GM18951 (cell line): ENCODE results near the gene MS4A4E.
"Not testable (repeated sequence)": the region's sequence is repeated elsewhere in the genome, so short reads cannot be mapped to it uniquely, and the experiment has no call there.

Source experiments
- POLR2A ChIP-seq: IDR thresholded peaks from 4 replicates; pipeline ENCODE4 v1.6.1; 2011; ENCODE audit warnings: mild to moderate bottlenecking; ENCODE audit not compliant: insufficient read length, insufficient read depth; ENCODE audit errors: extremely low read depth
- in situ Hi-C: fragments of 300-500 bp; cut with MboI; formaldehyde crosslinking; loops from one replicate; pipeline ENCODE4 v1.12.0; 2022; ENCODE audit warnings: low sequenced_read_pairs, mixed read lengths, inconsistent platforms; ENCODE audit not compliant: unreplicated experiment

The MS4A4E gene

GRCh38 chr11:60242740-60243239 lies at the start of gene MS4A4E:
Gene MS4A4E, minus strand, starts transcription at chr11:60243137. Its CDS starts 13,082 bp downstream, at chr11:60230055.
- no peak for TF ChIP-seq POLR2A
- in situ Hi-C loops = no loop called here

- in situ Hi-C loops = no loop called here
- TF ChIP-seq POLR2A = no peak
Observed at GRCh38 chr11:60292145-60292544, 49.2 kb upstream of the MS4A4E start.

GRCh38 chr11:60288531-60288930 lies 45.6 kb upstream of the MS4A4E start:
- TF ChIP-seq POLR2A = no peak
- in situ Hi-C loops = no loop called here

- in situ Hi-C loops = not testable (repeated sequence)
Observed at GRCh38 chr11:60285411-60286126, 42.6 kb upstream of the MS4A4E start.

GRCh38 chr11:60282286-60282685 lies 39.3 kb upstream of the MS4A4E start:
- in situ Hi-C loops = no loop called here
- no peak for TF ChIP-seq POLR2A

GRCh38 chr11:60281485-60281884 lies 38.5 kb upstream of the MS4A4E start:
- TF ChIP-seq POLR2A = no peak
- in situ Hi-C loops = no loop called here

- TF ChIP-seq POLR2A = no peak
- in situ Hi-C loops = no loop called here
Observed at GRCh38 chr11:60280412-60280811, 37.5 kb upstream of the MS4A4E start, which contains the start of gene MS4A4A. Gene MS4A4A, plus strand, starts transcription at chr11:60280666. Its CDS starts 10 bp downstream, at chr11:60280676.

- in situ Hi-C loops = no loop called here
Observed at GRCh38 chr11:60274416-60274815, 31.5 kb upstream of the MS4A4E start.

GRCh38 chr11:60265373-60266214 lies 22.7 kb upstream of the MS4A4E start:
- in situ Hi-C loops = no loop called here
- no peak for TF ChIP-seq POLR2A

More at GRCh38 chr11:60274416-60274815, 31.5 kb upstream of the MS4A4E start:
- TF ChIP-seq POLR2A = no peak

- TF ChIP-seq POLR2A = no peak
- in situ Hi-C loops = no loop called here
Observed at GRCh38 chr11:60264644-60265043, 21.7 kb upstream of the MS4A4E start.

- TF ChIP-seq POLR2A = no peak
- in situ Hi-C loops = no loop called here
Observed at GRCh38 chr11:60263402-60263801, 20.5 kb upstream of the MS4A4E start.

- TF ChIP-seq POLR2A = no peak
- in situ Hi-C loops = no loop called here
Observed at GRCh38 chr11:60261014-60261413, 18.1 kb upstream of the MS4A4E start.

GRCh38 chr11:60257956-60258722 lies 15.2 kb upstream of the MS4A4E start:
- in situ Hi-C loops = no loop called here

More at GRCh38 chr11:60257956-60258722, 15.2 kb upstream of the MS4A4E start:
- no peak for TF ChIP-seq POLR2A
